HG02642 (cell line): ENCODE data around the gene DMD.
"Not testable (repeated sequence)": the region's sequence is repeated elsewhere in the genome, so short reads cannot be mapped to it uniquely, and the experiment has no call there.

Source experiments
- ATAC-seq: cut with Tn5 transposase; IDR thresholded peaks from one replicate; pipeline ENCODE4 v1.9.1; 2021; ENCODE audit warnings: mild to moderate bottlenecking; ENCODE audit not compliant: unreplicated experiment, poor library complexity

DMD gene

GRCh38 chrX:33211356-33212260, at the start of gene DMD:
TSS of gene DMD (minus strand) at chrX:33211549. CDS start at chrX:33211312, 237 bp downstream.
- ATAC-seq, result no peak

- ATAC-seq, result no peak
Measured at GRCh38 chrX:33252306-33252825, 41.0 kb upstream of the DMD start.

GRCh38 chrX:33218819-33219218, 7.5 kb upstream of the DMD start:
- no peak for ATAC-seq

GRCh38 chrX:33210156-33210555, 1.2 kb downstream of the DMD start:
- no peak for ATAC-seq

- no peak for ATAC-seq
Measured at GRCh38 chrX:33207056-33207455, 4.3 kb downstream of the DMD start.

- no peak for ATAC-seq
Measured at GRCh38 chrX:33205321-33205720, 6.0 kb downstream of the DMD start.

GRCh38 chrX:33204889-33205288, 6.5 kb downstream of the DMD start:
- no peak for ATAC-seq

- ATAC-seq, result no peak
Measured at GRCh38 chrX:33198561-33199279, 12.6 kb downstream of the DMD start.

GRCh38 chrX:33195698-33196097, 15.7 kb downstream of the DMD start:
- no peak for ATAC-seq

GRCh38 chrX:33194876-33195433, 16.4 kb downstream of the DMD start:
- ATAC-seq, result no peak

GRCh38 chrX:33194289-33194688, 17.1 kb downstream of the DMD start:
- ATAC-seq, result no peak

- no peak for ATAC-seq
Measured at GRCh38 chrX:33190016-33190415, 21.3 kb downstream of the DMD start.

GRCh38 chrX:33188881-33189280, 22.5 kb downstream of the DMD start:
- ATAC-seq, result no peak

GRCh38 chrX:33188286-33188685, 23.1 kb downstream of the DMD start:
- no peak for ATAC-seq

- not testable (repeated sequence) for ATAC-seq
Measured at GRCh38 chrX:33184803-33185202, 26.5 kb downstream of the DMD start.

- ATAC-seq, result no peak
Measured at GRCh38 chrX:33183361-33183760, 28.0 kb downstream of the DMD start.

GRCh38 chrX:33178690-33179089, 32.7 kb downstream of the DMD start:
- no peak for ATAC-seq

- no peak for ATAC-seq
Measured at GRCh38 chrX:33178218-33178617, 33.1 kb downstream of the DMD start.

GRCh38 chrX:33175201-33175600, 36.1 kb downstream of the DMD start:
- no peak for ATAC-seq

GRCh38 chrX:33171041-33171440, 40.3 kb downstream of the DMD start:
- no peak for ATAC-seq

- ATAC-seq, result no peak
Measured at GRCh38 chrX:33161829-33162228, 49.5 kb downstream of the DMD start.
